ENCODE data around the gene UEVLD. TPM values are rescaled to one million over a fixed set of nuclear protein-coding genes. Genes with fewer than 3 reads are reported as not detected.

UEVLD gene
- total RNA-seq, 2 experiments from 2014 or later: 13.9 to 22.8 TPM

GRCh38 chr11:18581825-18582224, 6.7 kb downstream of the UEVLD start:
- Mint-ChIP-seq H3K4me3 (no peak overlapping the region), H3K36me3 (ENCODE audit: low read depth) (peaks cover 9% of the 10 kb centered on the region), H3K4me1 (ENCODE audit: low read depth) (peaks cover 3% of the 10 kb centered on the region), H3K27me3 (no peaks in the 10 kb centered on the region), H3K27ac (no peak overlapping the region), H3K9me3 (no peaks in the 10 kb centered on the region)
- DNase-seq: no peak
- POLR2A ChIA-PET: no interaction called here
- TF ChIP-seq CTCF (IDR thresholded peaks at IDR 0.05): no peak
- ATAC-seq: no peak
- intact Hi-C loops (cut with micrococcal nuclease): no loop called here
- CTCF ChIA-PET: interaction anchor here (1.5 kb wide), 1 partner anchor 466 kb away, joined by 4 read pairs; no protein-coding TSS in a partner anchor

GRCh38 chr11:18580113-18580766, 8.3 kb downstream of the UEVLD start:
- Mint-ChIP-seq H3K9me3 (no peaks in the 10 kb centered on the region), H3K36me3 (ENCODE audit: low read depth) (peaks cover 10% of the 10 kb centered on the region), H3K27me3 (no peaks in the 10 kb centered on the region), H3K4me3 (no peak overlapping the region), H3K4me1 (ENCODE audit: low read depth) (peaks cover 6% of the 10 kb centered on the region), H3K27ac (no peak overlapping the region)
- TF ChIP-seq CTCF (IDR thresholded peaks at IDR 0.05): no peak
- CTCF ChIA-PET: interaction anchor here (0.8 to 2.0 kb wide), 5 partner anchors 40 to 184 kb away, joined by 3 to 5 read pairs (median 3); partner anchors contain the start of gene TSG101
- DNase-seq (no peak), ATAC-seq (no peak)
- POLR2A ChIA-PET: interaction anchor here (1.3 kb wide), 1 partner anchor 24 kb away, joined by 4 read pairs; no protein-coding TSS in a partner anchor
- intact Hi-C loops (cut with micrococcal nuclease): no loop called here

- Mint-ChIP-seq H3K27me3 (no peaks in the 10 kb centered on the region), H3K36me3 (ENCODE audit: low read depth) (peaks cover 10% of the 10 kb centered on the region), H3K27ac (peak overlapping the region; percentile 21), H3K9me3 (no peaks in the 10 kb centered on the region), H3K4me1 (ENCODE audit: low read depth) (peaks cover 6% of the 10 kb centered on the region), H3K4me3 (no peak overlapping the region)
- ChIA-PET POLR2A (interaction anchor here (0.8 to 1.3 kb wide), 2 partner anchors 16 to 25 kb away, joined by 3 to 4 read pairs; no protein-coding TSS in a partner anchor), CTCF (interaction anchor here (0.9 to 2.0 kb wide), 5 partner anchors 39 to 149 kb away, joined by 3 to 5 read pairs (median 4); partner anchors contain the start of gene TSG101)
- ATAC-seq (peak; percentile 66), DNase-seq (no peak)
- intact Hi-C loops (cut with micrococcal nuclease): no loop called here
- no peak for TF ChIP-seq CTCF (IDR thresholded peaks at IDR 0.05)
Measured at GRCh38 chr11:18578975-18579598, 9.4 kb downstream of the UEVLD start.

- intact Hi-C loops (cut with micrococcal nuclease): no loop called here
- DNase-seq (no peak), ATAC-seq (no peak)
- H3K9me3 Mint-ChIP-seq: no peaks in the 10 kb centered on the region
- no peak overlapping the region for H3K4me3 Mint-ChIP-seq
- H3K27me3 Mint-ChIP-seq: no peaks in the 10 kb centered on the region
- CTCF ChIA-PET: no interaction called here
- H3K4me1 Mint-ChIP-seq (ENCODE audit: low read depth): peaks cover 6% of the 10 kb centered on the region
- TF ChIP-seq CTCF (IDR thresholded peaks at IDR 0.05): no peak
- no peak overlapping the region for H3K27ac Mint-ChIP-seq
- POLR2A ChIA-PET: no interaction called here
- peaks cover 12% of the 10 kb centered on the region for H3K36me3 Mint-ChIP-seq (ENCODE audit: low read depth)
Measured at GRCh38 chr11:18575361-18575760, 13.2 kb downstream of the UEVLD start.

GRCh38 chr11:18567081-18567480, 21.5 kb downstream of the UEVLD start:
- no peak for TF ChIP-seq CTCF (IDR thresholded peaks at IDR 0.05)
- ChIA-PET CTCF (interaction anchor here (1.5 kb wide), 1 partner anchor 164 kb away, joined by 5 read pairs; no protein-coding TSS in a partner anchor), POLR2A (interaction anchor here (0.6 kb wide), 1 partner anchor 468 kb away, joined by 3 read pairs; no protein-coding TSS in a partner anchor)
- intact Hi-C loops (cut with micrococcal nuclease): no loop called here
- peaks cover 9% of the 10 kb centered on the region for H3K36me3 Mint-ChIP-seq (ENCODE audit: low read depth)
- H3K27ac Mint-ChIP-seq: no peak overlapping the region
- H3K9me3 Mint-ChIP-seq: no peaks in the 10 kb centered on the region
- ATAC-seq (no peak), DNase-seq (no peak)
- H3K4me3 Mint-ChIP-seq: no peak overlapping the region
- H3K4me1 Mint-ChIP-seq (ENCODE audit: low read depth): no peaks in the 10 kb centered on the region
- H3K27me3 Mint-ChIP-seq: no peaks in the 10 kb centered on the region

Data from activated CD8-positive, alpha-beta T cell treated with anti-CD3 and anti-CD28 coated beads for 36 hours (primary cell).